ENCODE data around the gene KNDC1. TPM values are rescaled to one million over a fixed set of nuclear protein-coding genes. Genes with fewer than 3 reads are reported as not detected.

Gene KNDC1
- total RNA-seq, 2 donors from 2014 or later, result 6.5 to 9.6 TPM

- WGBS, 2 experiments (ENCODE audit: insufficient coverage in 1 of 2, insufficient read length in 1 of 2), result 83 to 90% methylated on average over 11 to 12 of the region's 12 CpGs
- no peak for DNase-seq
- H3K27me3 ChIP-seq (ENCODE audit: control insufficient read depth, insufficient read depth, low read length, poor library complexity, severe bottlenecking), result peaks cover 16% of the 10 kb centered on the region
- Mint-ChIP-seq H3K27me3 (ENCODE audit: insufficient read depth) (peaks cover 42% of the 10 kb centered on the region), H3K27ac (no peak overlapping the region), H3K4me1 (peaks cover 7% of the 10 kb centered on the region), H3K4me3 (peak overlapping the region; percentile 56), H3K9me3 (no peaks in the 10 kb centered on the region), H3K36me3 (ENCODE audit: low read depth) (no peaks in the 10 kb centered on the region)
- H3K4me3 ChIP-seq (ENCODE audit: low read length), result no peak overlapping the region
- H3K4me1 ChIP-seq (ENCODE audit: control insufficient read depth, insufficient read depth, low read length), result peaks cover 3% of the 10 kb centered on the region
- no peak overlapping the region for H3K9ac ChIP-seq (ENCODE audit: extremely low read depth, low read length, poor library complexity, severe bottlenecking)
- TF ChIP-seq CTCF (conservative IDR thresholded peaks at IDR 0.05), result no peak
- no peaks in the 10 kb centered on the region for H3K36me3 ChIP-seq (ENCODE audit: control insufficient read depth, insufficient read depth, low read length)
- H3K27ac ChIP-seq (ENCODE audit: low read depth, low read length), result no peak overlapping the region
- H3K9me3 ChIP-seq (ENCODE audit: control insufficient read depth, low read length), result no peaks in the 10 kb centered on the region
These were observed 99.6 kb downstream of the KNDC1 start for GRCh38 chr10:133259602-133259989.

GRCh38 chr10:133260895-133261725, 101.1 kb downstream of the KNDC1 start:
- DNase-seq, result peak; percentile 65
- Mint-ChIP-seq H3K27me3 (ENCODE audit: insufficient read depth) (peaks cover 42% of the 10 kb centered on the region), H3K4me3 (peak overlapping the region; percentile 56), H3K27ac (no peak overlapping the region), H3K4me1 (peaks cover 7% of the 10 kb centered on the region), H3K9me3 (no peaks in the 10 kb centered on the region), H3K36me3 (ENCODE audit: low read depth) (no peaks in the 10 kb centered on the region)
- no peaks in the 10 kb centered on the region for H3K36me3 ChIP-seq (ENCODE audit: control insufficient read depth, insufficient read depth, low read length)
- no peak overlapping the region for H3K27ac ChIP-seq (ENCODE audit: low read depth, low read length)
- H3K4me3 ChIP-seq (ENCODE audit: low read length), result peak overlapping the region; percentile 75
- no peak for TF ChIP-seq CTCF (conservative IDR thresholded peaks at IDR 0.05)
- 45 to 51% methylated on average over 16 to 47 of the region's 50 CpGs for WGBS, 2 experiments (ENCODE audit: insufficient coverage in 1 of 2, insufficient read length in 1 of 2)
- peaks cover 3% of the 10 kb centered on the region for H3K4me1 ChIP-seq (ENCODE audit: control insufficient read depth, insufficient read depth, low read length)
- peaks cover 16% of the 10 kb centered on the region for H3K27me3 ChIP-seq (ENCODE audit: control insufficient read depth, insufficient read depth, low read length, poor library complexity, severe bottlenecking)
- H3K9me3 ChIP-seq (ENCODE audit: control insufficient read depth, low read length), result no peaks in the 10 kb centered on the region
- peak overlapping the region; percentile 11 for H3K9ac ChIP-seq (ENCODE audit: extremely low read depth, low read length, poor library complexity, severe bottlenecking)

GRCh38 chr10:133261726-133262325, 101.8 kb downstream of the KNDC1 start:
- H3K27ac Mint-ChIP-seq, result no peak overlapping the region
- Histone ChIP-seq H3K4me1 (ENCODE audit: control insufficient read depth, insufficient read depth, low read length) (peaks cover 3% of the 10 kb centered on the region), H3K9ac (ENCODE audit: extremely low read depth, low read length, poor library complexity, severe bottlenecking) (peak overlapping the region; percentile 11), H3K36me3 (ENCODE audit: control insufficient read depth, insufficient read depth, low read length) (no peaks in the 10 kb centered on the region), H3K9me3 (ENCODE audit: control insufficient read depth, low read length) (no peaks in the 10 kb centered on the region), H3K4me3 (ENCODE audit: low read length) (peak overlapping the region; percentile 75), H3K27ac (ENCODE audit: low read depth, low read length) (no peak overlapping the region), H3K27me3 (ENCODE audit: control insufficient read depth, insufficient read depth, low read length, poor library complexity, severe bottlenecking) (peaks cover 16% of the 10 kb centered on the region)
- no peak for TF ChIP-seq CTCF (conservative IDR thresholded peaks at IDR 0.05)
- H3K27me3 Mint-ChIP-seq (ENCODE audit: insufficient read depth), result peaks cover 42% of the 10 kb centered on the region
- peak; percentile 88 for DNase-seq
- H3K36me3 Mint-ChIP-seq (ENCODE audit: low read depth), result no peaks in the 10 kb centered on the region
- peaks cover 7% of the 10 kb centered on the region for H3K4me1 Mint-ChIP-seq
- WGBS, 2 experiments (ENCODE audit: insufficient coverage in 1 of 2, insufficient read length in 1 of 2), result 0 to 1% methylated on average over 25 to 78 of the region's 79 CpGs
- no peaks in the 10 kb centered on the region for H3K9me3 Mint-ChIP-seq
- H3K4me3 Mint-ChIP-seq, result peak overlapping the region; percentile 56
